ENCODE data around the gene URM1. TPM values are rescaled to one million over a fixed set of nuclear protein-coding genes. Genes with fewer than 3 reads are reported as not detected.

The URM1 gene
- total RNA-seq, 1 experiment from 2014 or later = 84.8 TPM

- ChIA-PET CTCF (interaction anchor here (0.7 kb wide), 1 partner anchor 13 kb away, joined by 3 read pairs; no protein-coding TSS in a partner anchor), POLR2A (ENCODE audit: low non-redundant PET) (no interaction called here)
- intact Hi-C loops (cut with micrococcal nuclease; ENCODE audit: unreplicated experiment) = no loop called here
- no peak overlapping the region for H3K4me3 ChIP-seq (ENCODE audit: low read depth, low read length, poor library complexity, severe bottlenecking)
- no peak overlapping the region for H3K27ac ChIP-seq (ENCODE audit: low read depth, low read length, poor library complexity, severe bottlenecking)
- peaks cover 5% of the 10 kb centered on the region for H3K4me1 ChIP-seq (ENCODE audit: insufficient read depth, low read length, poor library complexity, severe bottlenecking)
- no TSS peak for BruUV-seq (replicated peaks)
- peaks cover 28% of the 10 kb centered on the region for H3K36me3 ChIP-seq (ENCODE audit: insufficient read depth, low read length, poor library complexity, severe bottlenecking)
- H3K27me3 ChIP-seq (replicated peaks; ENCODE audit: insufficient read depth, low read depth, low read length, poor library complexity) = no peaks in the 10 kb centered on the region
- no peaks in the 10 kb centered on the region for H3K9me3 ChIP-seq (ENCODE audit: low read depth, low read length, poor library complexity, severe bottlenecking)
- no peak for DNase-seq (ENCODE audit: low spot score)
- TF ChIP-seq, protein P1, sequence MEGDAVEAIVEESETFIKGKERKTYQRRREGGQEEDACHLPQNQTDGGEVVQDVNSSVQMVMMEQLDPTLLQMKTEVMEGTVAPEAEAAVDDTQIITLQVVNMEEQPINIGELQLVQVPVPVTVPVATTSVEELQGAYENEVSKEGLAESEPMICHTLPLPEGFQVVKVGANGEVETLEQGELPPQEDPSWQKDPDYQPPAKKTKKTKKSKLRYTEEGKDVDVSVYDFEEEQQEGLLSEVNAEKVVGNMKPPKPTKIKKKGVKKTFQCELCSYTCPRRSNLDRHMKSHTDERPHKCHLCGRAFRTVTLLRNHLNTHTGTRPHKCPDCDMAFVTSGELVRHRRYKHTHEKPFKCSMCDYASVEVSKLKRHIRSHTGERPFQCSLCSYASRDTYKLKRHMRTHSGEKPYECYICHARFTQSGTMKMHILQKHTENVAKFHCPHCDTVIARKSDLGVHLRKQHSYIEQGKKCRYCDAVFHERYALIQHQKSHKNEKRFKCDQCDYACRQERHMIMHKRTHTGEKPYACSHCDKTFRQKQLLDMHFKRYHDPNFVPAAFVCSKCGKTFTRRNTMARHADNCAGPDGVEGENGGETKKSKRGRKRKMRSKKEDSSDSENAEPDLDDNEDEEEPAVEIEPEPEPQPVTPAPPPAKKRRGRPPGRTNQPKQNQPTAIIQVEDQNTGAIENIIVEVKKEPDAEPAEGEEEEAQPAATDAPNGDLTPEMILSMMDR (conservative IDR thresholded peaks at IDR 0.05; ENCODE audit: low read depth, low read length) = no peak
- no peak for TF ChIP-seq EZH2 (IDR thresholded peaks at IDR 0.05; ENCODE audit: borderline replicate concordance, low read depth, low read length, poor library complexity, severe bottlenecking)
Measured at GRCh38 chr9:128342971-128343680, 28.0 kb upstream of the URM1 start.

DNA sequence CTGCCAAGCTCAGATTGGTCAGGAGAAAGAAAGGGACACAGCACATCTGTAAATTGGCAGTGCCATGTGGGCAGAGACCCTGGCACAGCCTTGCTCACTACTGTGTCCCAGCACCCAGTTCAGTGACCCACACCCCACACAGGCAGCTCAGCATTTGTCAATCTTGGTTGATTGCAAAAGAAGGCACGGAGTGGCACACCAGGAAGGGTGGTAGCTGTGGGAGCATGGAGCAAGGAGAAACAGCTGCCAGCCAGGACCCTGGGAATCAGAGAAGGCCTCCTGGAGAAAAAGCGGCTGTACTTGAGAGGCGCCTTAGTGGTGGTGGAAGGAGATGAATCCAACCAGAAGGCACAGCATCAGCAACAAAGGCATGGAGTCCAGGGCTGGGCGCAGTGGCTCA lies 27.3 kb upstream of the URM1 start:
- TF ChIP-seq EZH2 (IDR thresholded peaks at IDR 0.05; ENCODE audit: borderline replicate concordance, low read depth, low read length, poor library complexity, severe bottlenecking) = no peak
- TF ChIP-seq, protein P1 (conservative IDR thresholded peaks at IDR 0.05; ENCODE audit: low read depth, low read length) = no peak
- no peak for DNase-seq (ENCODE audit: low spot score)
- Histone ChIP-seq H3K4me1 (ENCODE audit: insufficient read depth, low read length, poor library complexity, severe bottlenecking) (peaks cover 5% of the 10 kb centered on the region), H3K4me3 (ENCODE audit: low read depth, low read length, poor library complexity, severe bottlenecking) (no peak overlapping the region), H3K27ac (ENCODE audit: low read depth, low read length, poor library complexity, severe bottlenecking) (no peak overlapping the region), H3K36me3 (ENCODE audit: insufficient read depth, low read length, poor library complexity, severe bottlenecking) (peaks cover 33% of the 10 kb centered on the region), H3K27me3 (replicated peaks; ENCODE audit: insufficient read depth, low read depth, low read length, poor library complexity) (no peaks in the 10 kb centered on the region), H3K9me3 (ENCODE audit: low read depth, low read length, poor library complexity, severe bottlenecking) (no peaks in the 10 kb centered on the region)
- ChIA-PET POLR2A (ENCODE audit: low non-redundant PET) (no interaction called here), CTCF (interaction anchor here (0.7 kb wide), 1 partner anchor 12 kb away, joined by 3 read pairs; no protein-coding TSS in a partner anchor)
- intact Hi-C loops (cut with micrococcal nuclease; ENCODE audit: unreplicated experiment) = no loop called here
- BruUV-seq (replicated peaks) = no TSS peak

GRCh38 chr9:128344931-128345605 lies 26.1 kb upstream of the URM1 start:
- peaks cover 5% of the 10 kb centered on the region for H3K4me1 ChIP-seq (ENCODE audit: insufficient read depth, low read length, poor library complexity, severe bottlenecking)
- ChIA-PET POLR2A (ENCODE audit: low non-redundant PET) (no interaction called here), CTCF (no interaction called here)
- H3K27ac ChIP-seq (ENCODE audit: low read depth, low read length, poor library complexity, severe bottlenecking) = no peak overlapping the region
- no peak overlapping the region for H3K4me3 ChIP-seq (ENCODE audit: low read depth, low read length, poor library complexity, severe bottlenecking)
- H3K36me3 ChIP-seq (ENCODE audit: insufficient read depth, low read length, poor library complexity, severe bottlenecking) = peaks cover 42% of the 10 kb centered on the region
- no peak for DNase-seq (ENCODE audit: low spot score)
- H3K27me3 ChIP-seq (replicated peaks; ENCODE audit: insufficient read depth, low read depth, low read length, poor library complexity) = no peaks in the 10 kb centered on the region
- no TSS peak for BruUV-seq (replicated peaks)
- no peak for TF ChIP-seq EZH2 (IDR thresholded peaks at IDR 0.05; ENCODE audit: borderline replicate concordance, low read depth, low read length, poor library complexity, severe bottlenecking)
- TF ChIP-seq, protein P1 (conservative IDR thresholded peaks at IDR 0.05; ENCODE audit: low read depth, low read length) = no peak
- intact Hi-C loops (cut with micrococcal nuclease; ENCODE audit: unreplicated experiment) = no loop called here
- no peaks in the 10 kb centered on the region for H3K9me3 ChIP-seq (ENCODE audit: low read depth, low read length, poor library complexity, severe bottlenecking)

Data from A673 (cell line).